HuH-7.5 (cell line): ENCODE data around the gene KNL1.
A peak's percentile ranks its signal among the peaks of the same experiment; 100 is the strongest.
"Not testable (repeated sequence)": the region's sequence is repeated elsewhere in the genome, so short reads cannot be mapped to it uniquely, and the experiment has no call there.

Experiments used
- DNase-seq: peaks from one replicate; pipeline ENCODE4 v3.0.0; 2011; ENCODE audit warnings: low spot score

The KNL1 gene

GRCh38 chr15:40664909-40665308 is 70.9 kb downstream of the KNL1 start:
- no peak for DNase-seq

- not testable (repeated sequence) for DNase-seq
Observed at GRCh38 chr15:40676290-40676689, 82.2 kb downstream of the KNL1 start.

- not testable (repeated sequence) for DNase-seq
Observed at GRCh38 chr15:40676906-40677305, 82.9 kb downstream of the KNL1 start.

GRCh38 chr15:40680151-40680550 is 86.1 kb downstream of the KNL1 start:
- DNase-seq = no peak

GRCh38 chr15:40680959-40681358 is 86.9 kb downstream of the KNL1 start:
- DNase-seq = not testable (repeated sequence)

GRCh38 chr15:40684381-40684780 is 90.3 kb downstream of the KNL1 start:
- DNase-seq = no peak

- DNase-seq = no peak
Observed at GRCh38 chr15:40685376-40685775, 91.3 kb downstream of the KNL1 start.

- DNase-seq = no peak
Observed at GRCh38 chr15:40688932-40689799, 95.1 kb downstream of the KNL1 start.

GRCh38 chr15:40691737-40692136 is 97.7 kb downstream of the KNL1 start:
- no peak for DNase-seq

GRCh38 chr15:40693904-40694687 is 100.0 kb downstream of the KNL1 start:
- DNase-seq = no peak

GRCh38 chr15:40694688-40695468 is 100.8 kb downstream of the KNL1 start, which contains the start of gene RAD51:
TSS of gene RAD51 (plus strand) at chr15:40695174. CDS start at chr15:40698759, 3,585 bp downstream.
- peak; percentile 79 for DNase-seq

GRCh38 chr15:40695469-40695890 is 101.4 kb downstream of the KNL1 start:
- no peak for DNase-seq

GRCh38 chr15:40696228-40696627 is 102.2 kb downstream of the KNL1 start:
- DNase-seq = no peak

- no peak for DNase-seq
Observed at GRCh38 chr15:40697916-40698315, 103.9 kb downstream of the KNL1 start.

- DNase-seq = no peak
Observed at GRCh38 chr15:40702077-40702476, 108.0 kb downstream of the KNL1 start.

GRCh38 chr15:40706121-40706520 is 112.1 kb downstream of the KNL1 start:
- DNase-seq = no peak
